Colonic mucosa (tissue), 4 donors: ENCODE measurements around the gene CLDN9. TPM values are rescaled to one million over a fixed set of nuclear protein-coding genes. Genes with fewer than 3 reads are reported as not detected.

Experiments
- DNase-seq: peaks from one replicate; pipeline ENCODE4 v3.0.0-alpha.2; 2020
- H3K27ac ChIP-seq: fragments of 200-600 bp; one replicate; pipeline ENCODE4 v1.8.0; 2021
- H3K27me3 ChIP-seq: fragments of 200-600 bp; one replicate; pipeline ENCODE4 v1.8.0; 2021
- H3K36me3 ChIP-seq: fragments of 200-600 bp; one replicate; pipeline ENCODE4 v1.8.0; 2021
- H3K4me1 ChIP-seq: fragments of 200-600 bp; one replicate; pipeline ENCODE4 v1.8.0; 2021; ENCODE audit warnings: mild to moderate bottlenecking
- H3K4me3 ChIP-seq: fragments of 200-600 bp; one replicate; pipeline ENCODE4 v1.8.0; 2021
- H3K9ac ChIP-seq, 2 donors: one replicate each; pipeline ENCODE4 v1.7.0; 2013; ENCODE audit warnings: control low read depth in 2 of 2, low read depth in 2 of 2, low read length in 2 of 2
- H3K9me3 ChIP-seq: fragments of 200-600 bp; one replicate; pipeline ENCODE4 v1.8.0; 2021
- intact Hi-C: fragments of 100-400 bp; cut with DNase I; formaldehyde crosslinking; loops from one replicate; pipeline ENCODE4 v1.14.1; 2022
- total RNA-seq, 2 donors: library from RNA; stranded (reverse); fragmentation: NEBNext Ultra II Directional in 1 of 2; extraction: Animal tissue kit (Norgen Biotek cat#: 25700) in 1 of 2; gene quantifications; one replicate each; pipeline ENCODE4 v1.2.1, GENCODE V29; 2021
- TF ChIP-seq, protein P1 (sequence below): fragments of 200-600 bp; IDR thresholded peaks from one replicate; pipeline ENCODE4 v1.8.0; 2022; ENCODE audit warnings: antibody characterized with exemption, mild to moderate bottlenecking
- donor health status: healthy.
- donor health status: DM: no; HTN: no; CAD: no.
- donor health status: DM: no; HTN: no; CAD: no.

CLDN9 gene, protein sequence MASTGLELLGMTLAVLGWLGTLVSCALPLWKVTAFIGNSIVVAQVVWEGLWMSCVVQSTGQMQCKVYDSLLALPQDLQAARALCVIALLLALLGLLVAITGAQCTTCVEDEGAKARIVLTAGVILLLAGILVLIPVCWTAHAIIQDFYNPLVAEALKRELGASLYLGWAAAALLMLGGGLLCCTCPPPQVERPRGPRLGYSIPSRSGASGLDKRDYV
- under 1 TPM; 0.35 to 0.67 TPM for total RNA-seq

DNA sequence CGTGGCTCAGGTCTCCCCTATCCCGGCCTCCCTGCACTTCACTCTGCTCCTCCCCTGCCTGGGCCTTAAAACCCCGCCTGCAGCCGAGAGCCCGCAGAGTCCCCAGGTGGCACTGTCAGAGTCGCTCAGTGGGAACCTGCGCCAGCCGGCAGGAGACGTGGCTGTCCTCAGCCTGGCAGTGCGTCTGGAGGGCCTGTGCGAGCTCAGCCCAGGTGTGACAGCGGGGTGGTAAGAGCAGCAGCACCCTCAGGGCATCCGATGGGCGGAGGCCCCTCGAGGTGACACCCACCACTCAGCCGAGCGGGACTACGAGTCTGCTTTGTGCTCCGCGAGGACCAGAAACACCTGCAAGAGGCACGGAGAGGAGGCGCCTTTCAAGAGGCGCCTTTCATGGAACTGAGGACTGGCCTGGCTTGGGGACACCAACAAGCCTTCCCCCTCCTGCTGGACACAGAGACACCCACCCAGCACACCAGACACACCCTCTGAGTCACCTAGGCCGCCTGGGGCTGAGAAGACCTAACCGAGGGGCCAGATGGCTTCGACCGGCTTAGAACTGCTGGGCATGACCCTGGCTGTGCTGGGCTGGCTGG, at the start of gene CLDN9:
CLDN9 (plus strand) TSS at position 96 of the 593 bp plus-strand sequence; CDS start at position 536, 440 bp downstream.
- Histone ChIP-seq H3K4me1 (peaks cover 10% of the 10 kb centered on the region), H3K4me3 (no peak within 1 kb of the TSS), H3K9ac (peak within 1 kb of the TSS in 1 of 2 donors; percentile 34), H3K27ac (no peak within 1 kb of the TSS), H3K9me3 (no peaks in the 10 kb centered on the region), H3K27me3 (peaks cover 5% of the 10 kb centered on the region), H3K36me3 (no peaks in the 10 kb centered on the region)
- DNase-seq, result peak; percentile 72
- intact Hi-C loops, result no loop called here
- TF ChIP-seq, protein P1, sequence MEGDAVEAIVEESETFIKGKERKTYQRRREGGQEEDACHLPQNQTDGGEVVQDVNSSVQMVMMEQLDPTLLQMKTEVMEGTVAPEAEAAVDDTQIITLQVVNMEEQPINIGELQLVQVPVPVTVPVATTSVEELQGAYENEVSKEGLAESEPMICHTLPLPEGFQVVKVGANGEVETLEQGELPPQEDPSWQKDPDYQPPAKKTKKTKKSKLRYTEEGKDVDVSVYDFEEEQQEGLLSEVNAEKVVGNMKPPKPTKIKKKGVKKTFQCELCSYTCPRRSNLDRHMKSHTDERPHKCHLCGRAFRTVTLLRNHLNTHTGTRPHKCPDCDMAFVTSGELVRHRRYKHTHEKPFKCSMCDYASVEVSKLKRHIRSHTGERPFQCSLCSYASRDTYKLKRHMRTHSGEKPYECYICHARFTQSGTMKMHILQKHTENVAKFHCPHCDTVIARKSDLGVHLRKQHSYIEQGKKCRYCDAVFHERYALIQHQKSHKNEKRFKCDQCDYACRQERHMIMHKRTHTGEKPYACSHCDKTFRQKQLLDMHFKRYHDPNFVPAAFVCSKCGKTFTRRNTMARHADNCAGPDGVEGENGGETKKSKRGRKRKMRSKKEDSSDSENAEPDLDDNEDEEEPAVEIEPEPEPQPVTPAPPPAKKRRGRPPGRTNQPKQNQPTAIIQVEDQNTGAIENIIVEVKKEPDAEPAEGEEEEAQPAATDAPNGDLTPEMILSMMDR, result no peak

DNA sequence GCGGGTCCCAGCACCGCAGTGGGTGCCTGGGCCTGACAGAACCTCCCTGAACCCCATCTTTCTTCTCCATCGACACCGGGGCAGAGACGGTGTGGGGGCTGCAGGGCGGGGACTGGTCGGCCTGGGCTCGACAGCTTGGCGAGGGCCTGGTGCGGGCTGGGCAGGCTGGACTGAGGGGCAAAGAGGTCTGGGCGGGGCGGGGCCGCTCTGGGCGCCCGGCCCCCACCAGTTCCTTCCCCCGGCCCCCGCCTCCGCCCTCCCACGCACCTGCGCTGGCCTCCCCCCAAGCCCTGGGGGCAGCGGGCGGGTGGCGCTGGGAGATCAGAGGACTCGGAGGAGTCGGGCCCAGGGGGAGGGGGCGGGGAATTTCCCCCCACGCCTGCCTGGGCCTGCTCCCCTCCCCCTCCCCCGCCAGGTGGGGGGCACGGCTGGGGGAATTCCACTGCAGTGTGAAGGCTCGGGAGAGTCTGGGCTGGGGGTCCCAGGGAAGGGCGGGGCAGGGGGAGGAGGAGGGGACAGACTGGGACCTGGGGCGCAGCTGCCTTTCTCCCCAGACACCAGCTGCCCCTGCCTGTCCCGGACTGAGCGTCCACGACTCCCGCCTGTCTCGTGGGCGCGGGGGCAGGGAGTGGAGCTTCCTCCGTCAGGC, 49.5 kb upstream of the CLDN9 start:
- peak; percentile 19 for DNase-seq
- H3K36me3 ChIP-seq, result no peaks in the 10 kb centered on the region
- intact Hi-C loops, result no loop called here
- peaks cover 29% of the 10 kb centered on the region for H3K4me1 ChIP-seq
- TF ChIP-seq, protein P1, result no peak
- H3K9me3 ChIP-seq, result no peaks in the 10 kb centered on the region
- peak overlapping the region in 1 of 2 donors; percentile 24 for H3K9ac ChIP-seq
- H3K27ac ChIP-seq, result no peak overlapping the region
- H3K27me3 ChIP-seq, result peaks cover 63% of the 10 kb centered on the region
- peak overlapping the region; percentile 32 for H3K4me3 ChIP-seq

DNA sequence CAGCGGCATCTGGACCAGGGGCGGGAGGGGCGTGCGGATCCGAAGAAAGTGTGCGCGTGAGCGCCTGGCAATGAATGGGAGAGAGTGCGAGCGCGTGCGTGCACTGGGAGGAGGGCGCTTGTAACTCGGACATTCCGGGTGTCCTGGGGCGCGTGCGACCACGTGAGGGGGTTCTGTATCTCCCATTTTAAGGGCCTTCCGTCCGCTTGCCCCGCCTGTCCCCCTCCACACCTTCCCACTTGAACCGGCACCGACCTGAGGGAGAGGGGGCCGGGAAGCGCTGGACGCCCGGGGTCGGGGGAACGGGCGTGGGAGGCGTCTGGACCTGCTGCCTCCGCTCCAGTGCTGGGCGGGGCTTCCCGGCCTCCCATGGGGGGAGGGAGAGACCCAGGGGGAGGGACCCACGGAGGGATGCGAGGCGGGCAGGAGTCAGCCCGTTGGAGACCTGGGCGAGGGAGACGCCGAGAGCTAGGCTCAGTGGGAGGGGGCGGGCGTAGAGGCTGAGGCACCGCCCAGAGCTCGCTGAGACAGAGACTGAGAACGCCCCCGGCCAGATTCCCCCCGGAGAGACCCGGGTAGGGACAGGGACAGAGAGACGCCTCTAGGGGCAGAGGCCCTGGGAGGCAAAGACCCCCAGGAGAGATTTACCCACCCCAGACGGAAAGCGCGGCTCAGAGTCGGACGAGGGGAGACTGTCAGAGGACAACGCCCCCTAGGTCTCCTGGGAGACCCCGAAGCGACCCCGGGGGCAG, 48.8 kb upstream of the CLDN9 start, which contains the start of gene KREMEN2:
KREMEN2 (plus strand) TSS at position 553 of the 752 bp plus-strand sequence. CDS start 246 bp downstream, outside the sequence.
- Histone ChIP-seq H3K27ac (no peak within 1 kb of the TSS), H3K4me1 (peaks cover 29% of the 10 kb centered on the region), H3K4me3 (peak within 1 kb of the TSS; percentile 32), H3K27me3 (peaks cover 63% of the 10 kb centered on the region), H3K36me3 (no peaks in the 10 kb centered on the region), H3K9me3 (no peaks in the 10 kb centered on the region), H3K9ac (peak within 1 kb of the TSS; percentile 5 to 35)
- peak; percentile 23 for DNase-seq
- TF ChIP-seq, protein P1, result no peak
- intact Hi-C loops, result no loop called here

DNA sequence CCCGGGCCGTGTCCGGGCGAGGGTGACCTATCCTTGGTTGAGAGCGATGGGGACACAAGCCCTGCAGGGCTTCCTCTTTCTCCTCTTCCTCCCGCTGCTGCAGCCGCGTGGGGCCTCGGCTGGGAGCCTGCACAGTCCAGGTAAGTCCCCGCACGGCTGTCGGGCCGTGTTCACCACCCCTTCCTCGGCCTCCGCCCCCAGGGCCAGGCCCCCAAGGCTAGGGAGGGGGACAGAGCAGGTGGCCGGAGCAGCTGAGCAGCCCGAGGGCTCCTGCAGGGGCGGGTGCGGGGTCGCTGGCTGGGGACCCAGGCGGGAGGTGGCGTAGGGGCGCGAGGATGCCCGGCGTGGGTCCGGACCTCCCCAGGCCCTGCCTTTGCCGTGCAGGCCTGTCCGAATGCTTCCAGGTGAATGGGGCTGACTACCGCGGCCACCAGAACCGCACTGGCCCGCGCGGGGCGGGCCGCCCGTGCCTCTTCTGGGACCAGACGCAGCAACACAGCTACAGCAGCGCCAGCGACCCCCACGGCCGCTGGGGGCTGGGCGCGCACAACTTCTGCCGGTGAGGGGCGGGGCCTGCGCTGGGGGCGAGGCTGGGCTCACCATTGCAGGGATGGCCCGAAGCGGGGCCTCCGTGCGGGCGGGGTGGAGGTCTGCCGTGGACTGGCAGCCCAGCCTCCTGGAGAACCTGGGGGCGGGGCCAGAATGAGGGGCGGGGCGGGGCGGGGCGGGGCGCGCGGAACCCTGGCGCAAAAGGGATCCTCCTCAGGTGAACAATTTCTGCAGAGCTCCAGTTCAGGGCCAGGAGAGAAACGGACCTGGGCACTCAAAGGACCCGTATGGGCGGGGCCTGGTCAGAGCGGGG, 48.0 kb upstream of the CLDN9 start:
- DNase-seq, result peak; percentile 68
- Histone ChIP-seq H3K4me1 (peaks cover 29% of the 10 kb centered on the region), H3K27me3 (peaks cover 63% of the 10 kb centered on the region), H3K4me3 (peak overlapping the region; percentile 32), H3K27ac (no peak overlapping the region), H3K9me3 (no peaks in the 10 kb centered on the region), H3K9ac (peak overlapping the region in 1 of 2 donors; percentile 35), H3K36me3 (no peaks in the 10 kb centered on the region)
- intact Hi-C loops, result no loop called here
- TF ChIP-seq, protein P1, result no peak
